Fibroblast of the aortic adventitia (primary cell): ENCODE measurements around the gene CCDC167. TPM values are rescaled to one million over a fixed set of nuclear protein-coding genes. Genes with fewer than 3 reads are reported as not detected.
"Not testable (repeated sequence)": the region's sequence is repeated elsewhere in the genome, so short reads cannot be mapped to it uniquely, and the experiment has no call there.

ENCODE experiments used
- DNase-seq: peaks from one replicate; pipeline ENCODE4 v3.0.0-alpha.2; 2010; ENCODE audit warnings: low read depth
- H3K4me3 ChIP-seq: 2 replicates; pipeline ENCODE4 v1.5.1; 2011; ENCODE audit warnings: low read depth, mild to moderate bottlenecking, control low read depth, low read length, moderate library complexity
- total RNA-seq: library from RNA; depleted of rRNA; stranded (reverse); fragments of >200 nt; gene quantifications from 2 replicates; pipeline ENCODE4 v1.2.3, GENCODE V29; 2012; ENCODE audit warnings: low replicate concordance
- TF ChIP-seq, protein P1 (sequence below): IDR thresholded peaks from 2 replicates; pipeline ENCODE4 v1.5.1; 2011; ENCODE audit warnings: mild to moderate bottlenecking, low read length, control low read depth, inconsistent platforms; ENCODE audit not compliant: insufficient read depth

Gene CCDC167
- total RNA-seq, 1 donor, result 35.0 TPM

DNA sequence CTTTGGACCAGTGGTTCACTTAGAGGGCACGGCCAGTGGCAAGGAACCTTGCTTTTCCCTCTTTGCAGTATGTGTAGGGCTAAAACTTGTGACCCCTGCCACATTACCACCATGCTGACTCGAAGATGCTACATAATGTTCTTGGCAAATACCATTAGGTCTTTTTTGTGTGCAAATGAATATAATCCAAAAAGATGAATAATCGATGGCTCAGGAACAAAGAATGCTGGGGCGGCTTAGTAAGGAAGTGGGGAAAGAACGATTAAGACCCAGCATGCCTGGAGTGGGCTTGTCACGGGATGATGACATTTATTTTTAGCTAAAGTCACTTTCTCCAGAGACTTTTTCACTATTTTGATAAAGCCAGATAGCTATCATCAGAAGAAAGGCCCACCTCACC is 43.6 kb downstream of the CCDC167 start:
- peak; percentile 76 for DNase-seq
- H3K4me3 ChIP-seq, result no peak overlapping the region
- TF ChIP-seq, protein P1, sequence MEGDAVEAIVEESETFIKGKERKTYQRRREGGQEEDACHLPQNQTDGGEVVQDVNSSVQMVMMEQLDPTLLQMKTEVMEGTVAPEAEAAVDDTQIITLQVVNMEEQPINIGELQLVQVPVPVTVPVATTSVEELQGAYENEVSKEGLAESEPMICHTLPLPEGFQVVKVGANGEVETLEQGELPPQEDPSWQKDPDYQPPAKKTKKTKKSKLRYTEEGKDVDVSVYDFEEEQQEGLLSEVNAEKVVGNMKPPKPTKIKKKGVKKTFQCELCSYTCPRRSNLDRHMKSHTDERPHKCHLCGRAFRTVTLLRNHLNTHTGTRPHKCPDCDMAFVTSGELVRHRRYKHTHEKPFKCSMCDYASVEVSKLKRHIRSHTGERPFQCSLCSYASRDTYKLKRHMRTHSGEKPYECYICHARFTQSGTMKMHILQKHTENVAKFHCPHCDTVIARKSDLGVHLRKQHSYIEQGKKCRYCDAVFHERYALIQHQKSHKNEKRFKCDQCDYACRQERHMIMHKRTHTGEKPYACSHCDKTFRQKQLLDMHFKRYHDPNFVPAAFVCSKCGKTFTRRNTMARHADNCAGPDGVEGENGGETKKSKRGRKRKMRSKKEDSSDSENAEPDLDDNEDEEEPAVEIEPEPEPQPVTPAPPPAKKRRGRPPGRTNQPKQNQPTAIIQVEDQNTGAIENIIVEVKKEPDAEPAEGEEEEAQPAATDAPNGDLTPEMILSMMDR, result no peak

DNA sequence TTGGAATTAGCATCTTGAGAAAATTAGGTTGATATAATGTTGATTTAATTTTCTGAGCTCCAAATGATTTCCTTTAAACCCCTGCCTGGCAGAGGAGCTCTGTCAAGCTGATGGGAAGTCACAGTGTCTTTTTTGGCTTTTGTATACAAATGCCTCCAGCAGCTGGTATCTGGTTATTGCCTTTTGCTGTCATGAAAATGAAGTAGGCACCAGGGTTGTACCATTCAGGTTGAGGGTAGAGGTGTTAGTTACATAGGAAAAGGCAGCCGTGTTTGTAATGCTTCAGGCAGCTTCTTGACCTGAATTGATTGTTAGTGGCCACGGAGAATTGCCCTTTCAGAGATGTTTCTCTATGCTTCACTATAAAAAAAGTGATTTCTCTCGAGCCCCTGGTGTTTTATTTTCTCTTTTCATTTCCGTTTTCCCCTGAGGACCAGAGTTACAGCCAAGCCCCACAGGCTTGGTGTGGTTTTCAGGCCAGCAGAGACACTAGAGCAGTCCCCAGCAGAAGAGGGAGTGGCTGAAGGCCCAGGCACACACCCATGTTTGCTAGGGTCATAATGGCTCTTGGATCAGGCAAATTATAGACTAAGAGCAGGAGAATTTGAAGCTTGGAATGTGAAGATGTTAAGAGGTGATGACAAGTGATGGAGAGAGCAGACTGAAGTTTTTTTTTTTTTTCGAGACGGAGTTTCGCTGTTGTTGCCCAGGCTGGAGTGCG is 45.1 kb downstream of the CCDC167 start:
- TF ChIP-seq, protein P1, result no peak
- DNase-seq, result no peak

DNA sequence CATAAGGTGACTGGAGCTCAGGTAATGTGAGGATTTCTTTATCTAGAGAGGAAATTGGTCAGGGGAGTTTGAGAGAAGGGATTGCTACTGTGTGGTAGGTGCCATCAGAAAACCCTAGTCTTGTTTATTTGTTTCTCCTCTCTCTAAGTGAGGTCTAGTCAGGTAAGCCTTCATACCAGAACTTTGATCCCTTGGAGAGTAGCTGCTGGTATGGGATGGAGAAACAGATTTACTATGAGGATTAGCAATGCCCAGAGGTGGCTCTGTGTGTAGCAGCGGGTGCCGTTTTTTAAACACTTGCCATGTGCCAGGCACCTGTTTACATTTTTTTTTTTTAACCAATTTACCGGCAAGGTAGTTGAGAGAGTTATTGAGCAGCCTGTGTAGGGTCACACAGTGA is 47.2 kb downstream of the CCDC167 start:
- DNase-seq, result no peak
- TF ChIP-seq, protein P1, result no peak
- no peak overlapping the region for H3K4me3 ChIP-seq

More for the DNA sequence above, 45.1 kb downstream of the CCDC167 start:
- no peak overlapping the region for H3K4me3 ChIP-seq

DNA sequence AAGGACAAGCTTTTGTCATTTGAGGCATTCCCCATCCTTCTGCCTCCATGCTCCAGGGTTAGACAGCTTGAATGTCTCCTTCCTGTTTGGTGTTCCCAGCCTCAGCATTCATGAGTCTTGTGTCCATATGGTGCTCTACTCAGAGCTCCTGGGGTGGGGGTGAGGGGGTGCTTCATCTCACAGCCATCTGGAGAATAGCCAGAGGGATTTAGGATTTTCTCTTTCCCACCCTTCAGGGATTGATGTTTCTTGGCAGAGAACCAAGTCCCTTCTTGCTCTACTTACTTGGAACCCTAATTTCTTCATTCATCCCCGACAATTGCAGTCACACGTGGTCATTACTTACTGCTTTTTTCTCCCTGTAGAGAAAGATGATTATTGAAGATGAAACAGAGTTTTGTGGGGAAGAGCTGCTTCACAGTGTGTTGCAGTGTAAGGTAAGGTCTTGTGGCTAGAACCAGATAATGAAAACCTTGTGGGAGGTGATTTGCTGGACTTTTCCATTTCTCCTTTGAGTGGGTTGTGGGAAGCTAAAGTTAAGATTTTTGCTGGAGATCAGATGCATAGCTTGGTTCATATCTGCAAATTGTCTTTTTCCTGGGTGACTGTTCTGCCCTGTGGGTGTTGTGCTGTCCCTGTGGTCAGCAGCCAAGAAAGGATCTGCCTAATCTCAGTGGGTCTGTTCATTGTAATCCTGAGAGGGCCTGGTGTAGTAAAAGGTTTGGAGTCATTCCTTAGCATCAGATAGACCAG is 48.1 kb downstream of the CCDC167 start:
- H3K4me3 ChIP-seq, result no peak overlapping the region
- TF ChIP-seq, protein P1, result no peak
- DNase-seq, result peak; percentile 68

DNA sequence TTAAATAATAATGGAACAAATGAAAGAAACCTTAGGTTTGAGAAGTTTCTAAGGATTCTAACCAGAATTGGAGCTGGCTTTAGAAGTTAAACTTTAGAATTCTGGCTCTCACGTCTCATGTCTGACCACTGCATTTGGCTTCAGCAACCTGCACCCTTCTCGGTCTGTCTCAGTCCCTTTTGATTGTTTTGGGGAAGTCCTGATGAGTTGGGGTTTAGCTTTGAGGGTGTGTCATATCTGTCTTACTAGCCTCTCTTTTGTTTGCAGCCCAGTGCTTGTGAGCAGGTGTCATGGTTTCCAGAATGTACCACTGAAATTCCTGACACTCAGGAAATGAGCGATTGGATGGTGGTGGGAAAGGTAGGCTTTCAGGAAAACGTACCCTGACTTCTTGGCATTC is 49.7 kb downstream of the CCDC167 start:
- DNase-seq, result no peak
- no peak overlapping the region for H3K4me3 ChIP-seq
- TF ChIP-seq, protein P1, result no peak

DNA sequence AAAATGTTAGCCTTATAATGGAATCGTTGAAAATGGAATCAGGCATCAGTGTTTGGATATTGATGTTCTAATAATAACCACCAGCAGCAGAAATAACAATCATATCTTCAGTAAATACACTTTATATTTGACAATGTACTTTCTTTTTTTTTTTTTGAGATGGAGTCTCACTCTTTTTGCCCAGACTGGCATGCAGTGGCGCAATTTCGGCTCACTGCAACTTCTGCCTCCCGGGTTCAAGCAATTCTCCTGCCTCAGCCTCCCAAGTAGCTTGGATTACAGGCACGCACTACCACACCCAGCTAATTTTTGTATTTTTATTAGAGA is 56.5 kb downstream of the CCDC167 start:
- H3K4me3 ChIP-seq, result peak overlapping the region; percentile 43
- not testable (repeated sequence) for DNase-seq

DNA sequence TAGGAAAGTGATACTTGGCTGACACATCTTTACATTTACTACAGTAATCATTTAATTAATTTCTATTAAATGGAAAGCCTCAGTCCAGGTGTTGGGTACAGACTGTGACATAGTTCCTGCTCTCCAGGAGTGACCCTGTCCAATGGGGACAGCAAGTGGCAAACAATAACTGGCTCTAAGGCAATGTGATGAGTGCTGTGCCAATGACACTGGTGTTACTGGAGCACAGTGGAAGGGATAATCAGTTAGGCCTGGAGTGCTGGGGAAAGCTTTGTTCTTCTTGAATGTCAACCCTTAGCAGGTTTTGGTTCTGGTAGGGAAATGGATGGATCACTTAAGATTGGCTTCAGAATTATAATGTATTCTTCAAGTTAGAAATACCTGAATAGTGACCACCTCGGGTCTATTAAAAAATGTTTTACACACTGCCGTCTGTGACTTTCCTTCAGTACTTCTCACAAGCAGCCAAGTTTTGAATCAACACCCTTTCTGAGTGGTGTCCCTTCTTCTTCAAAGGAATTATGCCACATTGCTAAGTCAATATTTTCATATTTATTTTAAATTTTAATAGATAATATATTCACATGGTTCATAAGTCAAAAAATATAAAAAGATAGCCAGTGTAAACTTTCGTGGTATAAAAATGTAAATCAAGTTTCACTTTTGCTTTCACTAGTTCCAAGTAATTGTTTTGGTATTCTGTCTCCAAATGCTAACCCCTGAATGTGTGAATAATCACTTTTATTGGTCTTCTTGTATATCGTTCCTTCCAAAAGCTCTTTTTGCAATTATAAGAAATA is 57.1 kb downstream of the CCDC167 start:
- DNase-seq, result peak; percentile 34

More for the DNA sequence above, 57.1 kb downstream of the CCDC167 start:
- H3K4me3 ChIP-seq, result peak overlapping the region; percentile 46
- TF ChIP-seq, protein P1, result no peak
